ENCODE measurements around the gene ST6GALNAC5.
"Not testable (repeated sequence)": the region's sequence is repeated elsewhere in the genome, so short reads cannot be mapped to it uniquely, and the experiment has no call there.

Gene ST6GALNAC5

DNA sequence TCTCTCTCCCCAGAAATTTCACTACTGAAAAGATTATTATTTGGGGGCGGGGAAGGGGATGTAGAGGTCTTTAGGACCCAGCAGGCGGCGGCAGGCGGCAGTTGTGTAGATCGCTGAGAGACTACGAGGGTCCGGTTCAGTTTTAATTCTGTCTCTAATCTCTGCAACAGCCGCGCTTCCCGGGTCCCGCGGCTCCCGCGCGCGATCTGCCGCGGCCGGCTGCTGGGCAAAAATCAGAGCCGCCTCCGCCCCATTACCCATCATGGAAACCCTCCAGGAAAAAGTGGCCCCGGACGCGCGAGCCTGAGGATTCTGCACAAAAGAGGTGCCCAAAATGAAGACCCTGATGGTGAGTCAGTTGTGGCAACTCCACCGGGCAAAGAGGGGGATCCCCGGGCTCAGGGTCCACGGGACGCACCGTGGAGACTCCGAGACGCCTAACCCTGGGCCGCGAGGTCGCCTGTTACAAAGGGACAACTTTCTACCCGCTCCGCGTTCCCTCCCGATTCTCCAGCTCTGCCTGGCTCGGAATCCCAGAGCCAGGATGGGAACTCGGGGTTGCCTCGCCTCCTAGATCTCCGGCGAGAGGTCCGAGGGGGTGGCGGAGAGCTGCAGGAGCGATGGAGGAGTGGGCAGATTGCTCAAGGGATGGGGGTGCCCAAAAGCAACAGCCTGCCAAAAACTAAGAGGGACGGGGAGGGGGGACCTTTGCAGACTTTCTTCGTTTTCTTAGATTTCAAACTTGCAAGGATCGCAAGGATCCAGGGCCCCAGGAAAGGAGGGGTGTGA, at the start of gene ST6GALNAC5:
Gene ST6GALNAC5, plus strand, starts transcription at position 139 of the 789 bp plus-strand sequence.
- DNase-seq (ENCODE audit: low read depth in 2 of 2): peak in 1 of 2 donors; percentile 3

DNA sequence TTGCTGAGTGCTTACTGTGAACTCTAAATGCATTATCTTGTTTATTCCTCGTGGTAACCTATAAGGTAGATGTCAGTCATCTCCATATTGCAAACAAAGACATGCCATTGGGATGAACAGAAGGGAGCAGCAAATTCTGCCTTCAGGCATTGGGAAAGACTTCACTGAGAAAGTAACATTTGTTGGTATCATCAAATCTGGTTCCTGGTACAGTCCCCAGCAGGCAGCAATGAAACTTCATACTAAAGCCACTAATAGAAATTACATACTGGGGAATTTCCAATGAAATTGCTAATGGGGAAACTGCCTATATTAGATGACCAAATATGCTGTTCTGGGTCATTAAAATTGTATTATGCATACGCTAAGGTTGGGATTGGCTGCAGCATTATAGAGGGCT, 47.3 kb upstream of the ST6GALNAC5 start:
- no peak for DNase-seq (ENCODE audit: low read depth in 2 of 2)

DNA sequence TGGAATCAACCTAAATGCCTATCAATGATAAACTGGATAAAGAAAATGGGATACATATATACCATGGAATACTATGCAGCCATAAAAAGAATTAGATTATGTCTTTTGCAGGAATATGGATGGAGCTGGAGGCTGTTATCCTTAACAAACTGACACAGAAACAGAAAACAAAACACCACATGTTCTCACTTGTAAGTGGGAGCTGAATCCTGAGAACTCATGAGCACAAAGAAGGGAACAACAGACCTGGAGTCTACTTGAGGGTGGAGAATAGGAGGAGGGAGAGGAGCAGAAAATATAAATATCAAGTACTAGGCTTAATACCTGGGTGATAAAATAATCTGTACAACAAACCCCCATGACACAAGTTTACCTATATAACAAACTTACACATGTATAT, 44.3 kb upstream of the ST6GALNAC5 start:
- DNase-seq (ENCODE audit: low read depth in 2 of 2): not testable (repeated sequence)

GRCh38 chr1:76824106-76824505, 43.2 kb upstream of the ST6GALNAC5 start:
- DNase-seq (ENCODE audit: low read depth in 2 of 2): no peak

DNA sequence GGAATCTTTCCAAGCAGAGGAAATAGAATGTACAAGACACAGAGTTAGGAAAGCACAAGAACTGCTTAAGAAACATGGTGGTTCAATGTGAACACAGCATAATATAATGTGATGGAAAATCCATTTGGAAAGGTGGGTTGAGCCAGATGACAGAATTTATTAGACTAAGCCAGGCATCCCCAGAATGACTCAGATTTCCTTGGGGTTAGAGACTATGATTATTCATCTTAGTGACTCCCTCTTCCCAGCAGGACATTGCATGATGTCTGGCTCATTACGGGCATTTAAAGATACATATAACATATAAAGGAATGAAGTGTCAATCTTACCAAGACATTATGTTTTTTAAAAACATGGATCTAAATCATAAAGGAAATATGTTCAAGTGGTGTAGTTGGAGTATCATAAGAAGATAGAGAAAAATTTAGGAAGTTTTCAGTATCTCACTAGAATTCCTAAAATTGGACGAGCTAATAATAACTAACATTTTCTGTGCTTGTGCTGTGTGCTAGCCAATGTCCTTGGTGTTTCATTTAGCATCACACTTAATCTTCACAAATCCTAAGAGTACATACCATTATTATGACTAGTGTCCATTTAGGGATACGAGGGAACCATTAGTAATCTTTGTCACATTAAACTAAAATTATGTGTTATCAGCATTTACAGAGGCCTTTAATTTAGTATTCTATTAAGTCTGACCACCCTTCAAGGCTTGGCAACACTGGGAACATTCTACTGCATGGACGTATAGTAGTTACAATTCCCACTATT, 41.0 kb upstream of the ST6GALNAC5 start:
- no peak for DNase-seq (ENCODE audit: low read depth in 2 of 2)

GRCh38 chr1:76827066-76827465, 40.2 kb upstream of the ST6GALNAC5 start:
- DNase-seq (ENCODE audit: low read depth in 2 of 2): no peak

DNA sequence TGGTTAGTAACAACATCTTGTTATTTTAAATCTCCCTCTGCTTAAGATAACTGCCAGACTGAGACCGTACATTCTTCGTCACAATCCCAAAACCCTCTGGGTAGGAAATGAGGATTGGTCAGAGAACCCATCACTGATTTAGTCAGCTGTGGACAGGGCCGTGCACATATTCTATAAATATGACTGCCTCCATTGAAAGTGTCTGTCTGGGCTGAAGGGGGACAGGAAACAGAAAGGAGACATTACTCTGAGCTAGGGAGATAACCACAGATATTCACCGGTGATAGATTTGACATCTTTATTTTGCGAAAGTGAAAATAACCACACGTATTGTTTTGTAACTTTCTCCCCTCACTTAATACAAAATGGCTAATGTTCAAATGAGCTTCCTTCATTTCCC, 36.9 kb upstream of the ST6GALNAC5 start:
- no peak for DNase-seq (ENCODE audit: low read depth in 2 of 2)

GRCh38 chr1:76832521-76832920, 34.8 kb upstream of the ST6GALNAC5 start:
- DNase-seq (ENCODE audit: low read depth in 2 of 2): no peak

GRCh38 chr1:76833151-76833550, 34.1 kb upstream of the ST6GALNAC5 start:
- DNase-seq (ENCODE audit: low read depth in 2 of 2): no peak

GRCh38 chr1:76833856-76834255, 33.4 kb upstream of the ST6GALNAC5 start:
- DNase-seq (ENCODE audit: low read depth in 2 of 2): no peak

- DNase-seq (ENCODE audit: low read depth in 2 of 2): no peak
Measured at GRCh38 chr1:76835203-76835602, 32.1 kb upstream of the ST6GALNAC5 start.

GRCh38 chr1:76840278-76840677, 27.0 kb upstream of the ST6GALNAC5 start:
- no peak for DNase-seq (ENCODE audit: low read depth in 2 of 2)

GRCh38 chr1:76841460-76841859, 25.8 kb upstream of the ST6GALNAC5 start:
- no peak for DNase-seq (ENCODE audit: low read depth in 2 of 2)

- no peak for DNase-seq (ENCODE audit: low read depth in 2 of 2)
Measured at GRCh38 chr1:76843821-76844464, 23.3 kb upstream of the ST6GALNAC5 start.

- DNase-seq (ENCODE audit: low read depth in 2 of 2): no peak
Measured at GRCh38 chr1:76854255-76854654, 13.0 kb upstream of the ST6GALNAC5 start.

- no peak for DNase-seq (ENCODE audit: low read depth in 2 of 2)
Measured at GRCh38 chr1:76856104-76856503, 11.2 kb upstream of the ST6GALNAC5 start.

DNA sequence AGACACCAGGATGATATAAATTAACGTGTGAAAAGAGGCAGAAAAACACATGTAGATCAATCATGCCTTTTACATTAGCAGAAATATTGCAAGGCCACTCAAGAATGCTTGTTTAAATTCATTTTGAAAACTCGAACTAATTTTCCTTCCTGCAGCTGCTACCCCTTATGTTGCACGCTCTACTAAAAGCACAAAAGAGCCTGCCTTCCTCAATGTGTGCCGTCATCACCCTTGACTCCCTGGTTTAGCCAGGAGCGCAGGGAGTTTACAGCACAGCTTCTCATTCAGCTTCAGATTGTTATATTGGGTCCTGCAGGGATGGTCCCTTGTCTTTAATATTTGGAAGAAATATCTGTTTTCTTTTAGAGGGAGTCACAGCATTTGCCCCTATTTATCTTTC, 10.1 kb upstream of the ST6GALNAC5 start:
- no peak for DNase-seq (ENCODE audit: low read depth in 2 of 2)

- DNase-seq (ENCODE audit: low read depth in 2 of 2): no peak
Measured at GRCh38 chr1:76857973-76858372, 9.3 kb upstream of the ST6GALNAC5 start.

DNA sequence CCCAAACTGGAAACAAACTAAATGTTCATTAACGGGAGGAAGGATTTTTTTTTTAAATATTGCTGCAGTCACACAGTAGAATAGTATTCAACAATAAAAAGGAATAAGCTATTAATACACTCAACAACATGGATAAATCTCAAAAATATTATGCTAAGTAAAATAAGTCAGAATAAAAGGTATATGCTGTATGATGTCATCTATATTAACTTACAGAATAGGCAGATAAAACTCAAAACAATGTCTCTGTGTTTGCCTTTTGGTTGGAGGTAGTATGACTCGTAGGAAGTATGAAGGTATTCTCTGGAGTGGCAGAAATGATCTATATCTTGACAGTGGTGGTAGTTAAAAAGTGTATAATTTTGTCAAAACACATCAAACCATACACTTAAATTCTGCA, 6.1 kb upstream of the ST6GALNAC5 start:
- DNase-seq (ENCODE audit: low read depth in 2 of 2): no peak

GRCh38 chr1:76862447-76862846, 4.8 kb upstream of the ST6GALNAC5 start:
- DNase-seq (ENCODE audit: low read depth in 2 of 2): no peak

- DNase-seq (ENCODE audit: low read depth in 2 of 2): no peak
Measured at GRCh38 chr1:76864383-76864782, 2.9 kb upstream of the ST6GALNAC5 start.

DNA sequence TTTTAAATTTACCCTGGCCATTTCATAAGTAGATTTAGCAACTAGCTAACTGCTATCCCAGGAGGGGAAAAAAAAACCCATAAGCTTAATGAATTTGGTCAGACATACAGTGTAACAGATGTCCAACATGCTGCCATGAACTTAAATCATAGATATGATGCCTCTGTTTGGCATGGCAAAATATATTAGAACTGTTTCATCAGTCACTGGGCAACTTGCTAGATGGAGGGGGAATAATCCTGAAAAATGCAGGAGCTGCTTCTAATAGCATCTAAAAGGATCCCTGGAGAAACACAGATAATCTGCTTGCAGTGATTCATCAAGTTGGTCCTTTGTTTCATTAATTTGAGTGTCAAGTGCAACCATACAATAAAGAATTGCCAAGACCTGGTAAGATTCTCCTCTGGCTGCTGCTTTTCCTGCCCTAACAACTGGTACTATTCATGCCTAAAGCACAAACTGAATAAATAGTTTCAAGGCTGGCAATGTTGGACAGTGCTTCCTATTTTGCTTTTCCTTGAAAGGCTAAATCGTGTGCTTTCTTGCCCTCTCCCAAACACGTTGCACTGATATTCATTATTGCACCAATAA, 1.5 kb upstream of the ST6GALNAC5 start:
- DNase-seq (ENCODE audit: low read depth in 2 of 2): no peak

Data from stimulated activated CD4-positive, alpha-beta T cell treated with anti-CD3 and anti-CD28 coated beads, Interleukin-4, amount 100 ng/mL, for 48 hours (primary cell).